ENCODE data around the gene B9D2.

- TF ChIP-seq ZBTB26 (tag by site-specific recombination; optimal IDR thresholded peaks at IDR 0.05) (no peak), CTCF (tag by site-specific recombination; IDR thresholded peaks at IDR 0.05) (no peak), TRIM28 (IDR thresholded peaks at IDR 0.05; ENCODE audit: borderline replicate concordance, low read length) (no peak), ZNF654 (tag by site-specific recombination; IDR thresholded peaks at IDR 0.05; ENCODE audit: low read depth) (no peak), GLI4 (tag by site-specific recombination; IDR thresholded peaks at IDR 0.05) (no peak), ELK4 (IDR thresholded peaks at IDR 0.05; ENCODE audit: borderline replicate concordance, low read depth, low read length) (no peak), ZNF202 (tag by site-specific recombination; IDR thresholded peaks at IDR 0.05; ENCODE audit: borderline replicate concordance) (no peak), TSHZ1 (tag by site-specific recombination; IDR thresholded peaks at IDR 0.05; ENCODE audit: borderline replicate concordance) (no peak), ZNF76 (tag by site-specific recombination; IDR thresholded peaks at IDR 0.05; ENCODE audit: borderline replicate concordance, low read depth) (no peak)
These were observed 40.9 kb downstream of the B9D2 start for GRCh38 chr19:41323023-41323422.
